CD4-positive, alpha-beta memory T cell (primary cell): ENCODE results near the gene HTR6. TPM values are rescaled to one million over a fixed set of nuclear protein-coding genes. Genes with fewer than 3 reads are reported as not detected.

Experiments
- CTCF ChIA-PET: fragments of 350-600 bp; sonication (Branson Sonifier 250); formaldehyde crosslinking; loops from one replicate; lab custom pipeline; 2021; ENCODE audit warnings: inconsistent platforms; ENCODE audit not compliant: partially characterized antibody; lab: Charles Lee
- POLR2A ChIA-PET: fragments of 350-600 bp; sonication (Branson Sonifier 250); formaldehyde crosslinking; loops from one replicate; lab custom pipeline; 2021; ENCODE audit not compliant: partially characterized antibody; lab: Charles Lee
- DNase-seq, 5 donors: peaks; one replicate each; pipeline versions ENCODE4 v3.0.0 to v3.0.0-alpha.2; 2020 to 2022; ENCODE audit warnings: mixed read lengths in 1 of 5
- H3K27ac ChIP-seq: one replicate; pipeline ENCODE4 v1.7.0; 2013; ENCODE audit warnings: low read depth, low read length
- H3K27me3 ChIP-seq: 2 replicates; pipeline ENCODE4 v1.7.0; 2013; ENCODE audit warnings: mild to moderate bottlenecking, low read length, moderate library complexity; ENCODE audit not compliant: insufficient read depth
- H3K36me3 ChIP-seq: 2 replicates; pipeline ENCODE4 v1.7.0; 2013; ENCODE audit warnings: mild to moderate bottlenecking, low read length, moderate library complexity; ENCODE audit not compliant: insufficient read depth
- H3K4me1 ChIP-seq: 2 replicates; pipeline ENCODE4 v1.7.0; 2013; ENCODE audit warnings: mild to moderate bottlenecking, low read length, moderate library complexity; ENCODE audit not compliant: insufficient read depth
- H3K4me3 ChIP-seq, 2 donors: one replicate each; pipeline ENCODE4 v1.7.0; 2013; ENCODE audit warnings: low read length in 2 of 2, mild to moderate bottlenecking in 1 of 2
- H3K9me3 ChIP-seq, 2 donors: one replicate each; pipeline ENCODE4 v1.7.0; 2013; ENCODE audit warnings: low read length in 2 of 2, control low read depth in 1 of 2; ENCODE audit not compliant: control insufficient read depth in 1 of 2
- H3K27ac Mint-ChIP-seq, 7 donors: one replicate each; pipeline ENCODE4 v1.8.0; 2020 to 2021; ENCODE audit warnings: mixed read lengths in 7 of 7, mild to moderate bottlenecking in 6 of 7, inconsistent platforms in 3 of 7, moderate library complexity in 3 of 7
- H3K27me3 Mint-ChIP-seq, 2 donors: one replicate each; pipeline ENCODE4 v1.8.0; 2020 to 2021; ENCODE audit warnings: mixed read lengths in 2 of 2
- H3K36me3 Mint-ChIP-seq, 2 donors: one replicate each; pipeline ENCODE4 v1.8.0; 2020 to 2021; ENCODE audit warnings: mixed read lengths in 2 of 2, inconsistent platforms in 1 of 2, mild to moderate bottlenecking in 1 of 2
- H3K4me1 Mint-ChIP-seq, 4 donors: one replicate each; pipeline ENCODE4 v1.8.0; 2020 to 2021; ENCODE audit warnings: mixed read lengths in 4 of 4, mild to moderate bottlenecking in 1 of 4
- H3K4me3 Mint-ChIP-seq, 8 donors: one replicate each; pipeline ENCODE4 v1.8.0; 2020 to 2021; ENCODE audit warnings: mixed read lengths in 8 of 8, mild to moderate bottlenecking in 7 of 8, moderate library complexity in 6 of 8, inconsistent platforms in 3 of 8
- H3K9me3 Mint-ChIP-seq, 8 donors: one replicate each; pipeline ENCODE4 v1.8.0; 2020 to 2021; ENCODE audit warnings: mixed read lengths in 8 of 8, mild to moderate bottlenecking in 5 of 8, inconsistent platforms in 3 of 8, moderate library complexity in 1 of 8
- intact Hi-C: fragments of 100-400 bp; cut with micrococcal nuclease; formaldehyde crosslinking; loops from one replicate; pipeline ENCODE4 v1.15.1; 2023
- polyA plus RNA-seq, 2 donors: library from polyadenylated mRNA; unstranded; fragments of 300-500 nt; fragmentation: Illumina TruSeq; gene quantifications; one replicate each; pipeline ENCODE4 v1.2.3, GENCODE V29; 2021
- total RNA-seq, 2 experiments: library from RNA; stranded (reverse); gene quantifications; one replicate each; pipeline ENCODE4 v1.2.3, GENCODE V29; 2021

HTR6 gene
- total and polyA plus RNA-seq, 4 experiments from 2014 or later: 0.33 to 1.1 (median 0.44) TPM; not detected in 1

- H3K4me1 Mint-ChIP-seq: peaks cover 21 to 61% (median 30%) of the 10 kb centered on the region in 4 donors
- Histone ChIP-seq H3K27ac (no peak overlapping the region), H3K9me3 (no peaks in the 10 kb centered on the region), H3K27me3 (no peaks in the 10 kb centered on the region), H3K4me3 (no peak overlapping the region), H3K4me1 (peaks cover 32% of the 10 kb centered on the region), H3K36me3 (no peaks in the 10 kb centered on the region)
- intact Hi-C loops: no loop called here
- POLR2A ChIA-PET: interaction anchor here (0.8 to 2.0 kb wide), 3 partner anchors 47 to 161 kb away, joined by 3 to 9 read pairs (median 3); no protein-coding TSS in a partner anchor
- H3K36me3 Mint-ChIP-seq: peaks cover 0 to 13% of the 10 kb centered on the region in 2 donors
- peak overlapping the region; percentile 72 to 96 (median 85) for H3K27ac Mint-ChIP-seq
- no peaks in the 10 kb centered on the region for H3K9me3 Mint-ChIP-seq
- peak overlapping the region; percentile 2 to 95 (median 67) for H3K4me3 Mint-ChIP-seq
- DNase-seq: peak; percentile 39 to 64 (median 42)
- peaks cover 3 to 4% of the 10 kb centered on the region in 2 donors for H3K27me3 Mint-ChIP-seq
- CTCF ChIA-PET: interaction anchor here (1.1 to 7.9 kb wide), 4 partner anchors 10 to 306 kb away, joined by 3 to 53 read pairs (median 6); no protein-coding TSS in a partner anchor
Measured at GRCh38 chr1:19647643-19648042, 17.0 kb upstream of the HTR6 start.

DNA sequence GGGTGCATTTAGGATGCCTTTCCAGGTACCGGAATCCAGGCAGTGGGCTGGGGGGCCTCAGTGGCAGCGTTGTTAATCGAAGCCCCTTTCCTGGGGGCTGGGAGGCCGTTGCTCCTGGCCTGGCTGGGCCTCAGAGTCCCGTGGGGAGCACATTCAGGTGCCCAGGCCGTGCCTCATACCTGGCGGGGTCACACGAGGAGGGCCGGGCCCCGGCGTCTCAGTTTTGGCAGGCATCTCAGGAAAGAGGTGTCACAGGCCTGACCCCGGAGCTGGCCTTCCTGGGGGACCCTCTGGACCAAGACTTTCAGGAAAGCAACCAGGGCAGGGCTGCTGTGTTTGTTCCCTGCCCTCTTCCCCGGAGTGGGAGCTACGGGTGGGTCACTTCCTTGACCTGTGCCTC is 16.4 kb upstream of the HTR6 start:
- ChIA-PET POLR2A (no interaction called here), CTCF (interaction anchor here (1.5 to 7.9 kb wide), 4 partner anchors 12 to 256 kb away, joined by 5 to 53 read pairs (median 9); no protein-coding TSS in a partner anchor)
- Histone ChIP-seq H3K36me3 (no peaks in the 10 kb centered on the region), H3K27me3 (no peaks in the 10 kb centered on the region), H3K27ac (no peak overlapping the region), H3K9me3 (no peaks in the 10 kb centered on the region), H3K4me1 (peaks cover 31% of the 10 kb centered on the region), H3K4me3 (no peak overlapping the region)
- H3K9me3 Mint-ChIP-seq: no peaks in the 10 kb centered on the region
- no peak for DNase-seq
- intact Hi-C loops: no loop called here
- H3K27me3 Mint-ChIP-seq: peaks cover 0 to 2% of the 10 kb centered on the region in 2 donors
- peak overlapping the region in 1 of 7 donors; percentile 96 for H3K27ac Mint-ChIP-seq
- H3K4me3 Mint-ChIP-seq: peak overlapping the region in 1 of 8 donors; percentile 68
- peaks cover 20 to 55% (median 26%) of the 10 kb centered on the region in 4 donors for H3K4me1 Mint-ChIP-seq
- H3K36me3 Mint-ChIP-seq: peaks cover 0 to 13% of the 10 kb centered on the region in 2 donors

DNA sequence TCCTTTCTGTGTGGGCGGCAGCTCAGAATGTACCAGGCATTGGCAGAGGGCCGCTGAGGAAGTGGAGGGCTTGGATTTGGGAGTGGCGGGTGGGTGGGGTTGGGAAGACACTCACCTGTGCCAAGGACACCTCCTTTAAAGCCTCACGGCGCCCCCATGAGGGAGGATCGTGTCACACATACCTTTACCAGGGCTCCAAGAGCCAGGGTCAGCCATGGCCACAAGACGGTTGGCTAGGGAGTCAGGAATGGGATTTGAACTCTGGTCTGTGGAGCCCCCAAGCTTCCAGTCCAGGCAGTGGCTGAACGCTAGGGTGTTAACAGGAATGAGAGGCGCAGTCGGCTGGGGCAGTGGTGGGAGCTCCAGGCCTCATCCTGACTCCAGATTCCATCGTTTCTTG is 16.0 kb upstream of the HTR6 start:
- peaks cover 0 to 9% of the 10 kb centered on the region in 2 donors for H3K36me3 Mint-ChIP-seq
- Histone ChIP-seq H3K4me1 (peaks cover 30% of the 10 kb centered on the region), H3K4me3 (no peak overlapping the region), H3K27me3 (no peaks in the 10 kb centered on the region), H3K27ac (no peak overlapping the region), H3K9me3 (no peaks in the 10 kb centered on the region), H3K36me3 (no peaks in the 10 kb centered on the region)
- peaks cover 0 to 2% of the 10 kb centered on the region in 2 donors for H3K27me3 Mint-ChIP-seq
- peak overlapping the region in 1 of 7 donors; percentile 79 for H3K27ac Mint-ChIP-seq
- H3K4me3 Mint-ChIP-seq: no peak overlapping the region
- intact Hi-C loops: no loop called here
- no peaks in the 10 kb centered on the region for H3K9me3 Mint-ChIP-seq
- POLR2A ChIA-PET: no interaction called here
- peaks cover 20 to 55% (median 26%) of the 10 kb centered on the region in 4 donors for H3K4me1 Mint-ChIP-seq
- DNase-seq: no peak
- CTCF ChIA-PET: interaction anchor here (1.2 to 7.9 kb wide), 5 partner anchors 12 to 256 kb away, joined by 3 to 53 read pairs (median 8); no protein-coding TSS in a partner anchor

DNA sequence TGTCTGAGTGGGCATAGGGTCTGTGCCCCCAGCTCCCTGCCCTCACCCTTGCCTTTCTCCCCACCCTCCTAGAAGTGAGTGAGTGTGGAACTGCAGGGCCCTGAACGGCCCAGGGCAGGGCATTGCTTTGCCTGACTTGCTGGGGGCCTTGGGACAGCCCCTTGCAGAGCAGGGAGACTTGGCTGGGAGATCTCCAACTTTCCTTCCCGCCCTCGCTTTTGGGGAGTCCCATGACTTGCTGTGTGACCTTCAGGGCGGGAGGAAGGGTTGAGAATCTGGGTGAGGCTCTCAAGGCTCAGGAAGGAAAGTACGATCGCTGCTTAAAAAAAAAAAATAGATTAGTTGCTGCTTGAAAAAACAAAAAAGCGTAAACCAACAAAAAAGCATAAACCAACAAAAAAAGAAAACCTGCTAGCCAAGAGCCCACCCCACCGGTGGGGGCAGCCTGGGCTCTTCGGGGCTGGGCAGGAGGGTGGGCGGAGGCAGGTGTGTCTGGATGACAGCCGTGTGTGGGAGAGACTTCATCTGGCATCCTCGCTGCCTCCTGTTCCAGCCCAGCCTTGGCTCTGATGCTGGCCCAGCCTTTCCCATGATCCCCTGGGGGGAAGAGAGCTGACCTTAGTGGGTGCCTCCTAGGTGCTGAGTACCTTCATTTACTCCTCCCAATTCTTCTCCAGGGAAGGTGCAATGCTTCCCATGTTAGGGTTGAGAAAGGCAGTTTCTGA is 14.1 kb upstream of the HTR6 start:
- ChIA-PET POLR2A (interaction anchor here (0.6 to 1.9 kb wide), 7 partner anchors 15 to 260 kb away, joined by 3 to 14 read pairs (median 3); a partner anchor contains a TSS), CTCF (interaction anchor here (0.7 to 7.9 kb wide), 32 partner anchors 10 to 528 kb away, joined by 3 to 53 read pairs (median 4); a partner anchor contains a TSS)

GRCh38 chr1:19651141-19651737 is 13.4 kb upstream of the HTR6 start:
- Mint-ChIP-seq H3K36me3 (peaks cover 0 to 12% of the 10 kb centered on the region in 2 donors), H3K27ac (peak overlapping the region in 3 of 7 donors; percentile 23 to 78 (median 57)), H3K9me3 (no peaks in the 10 kb centered on the region), H3K27me3 (no peaks in the 10 kb centered on the region), H3K4me3 (no peak overlapping the region), H3K4me1 (peaks cover 15 to 45% (median 24%) of the 10 kb centered on the region in 4 donors)
- intact Hi-C loops: loop anchor here (5.0 kb wide), 1 partner anchor 214 kb away; no protein-coding TSS in a partner anchor
- ChIA-PET POLR2A (interaction anchor here (0.6 to 1.9 kb wide), 8 partner anchors 15 to 260 kb away, joined by 3 to 14 read pairs (median 4); a partner anchor contains a TSS), CTCF (interaction anchor here (0.7 to 7.9 kb wide), 33 partner anchors 9 to 528 kb away, joined by 3 to 53 read pairs (median 4); a partner anchor contains a TSS)
- no peak overlapping the region for H3K4me3 ChIP-seq
- H3K9me3 ChIP-seq: no peaks in the 10 kb centered on the region
- H3K27ac ChIP-seq: no peak overlapping the region
- peaks cover 18% of the 10 kb centered on the region for H3K4me1 ChIP-seq
- H3K27me3 ChIP-seq: no peaks in the 10 kb centered on the region
- no peaks in the 10 kb centered on the region for H3K36me3 ChIP-seq
- peak; percentile 35 to 48 (median 47) for DNase-seq

More for the DNA sequence above, 14.1 kb upstream of the HTR6 start:
- peaks cover 21% of the 10 kb centered on the region for H3K4me1 ChIP-seq
- H3K4me3 ChIP-seq: no peak overlapping the region
- Mint-ChIP-seq H3K4me3 (no peak overlapping the region), H3K4me1 (peaks cover 19 to 52% (median 28%) of the 10 kb centered on the region in 4 donors), H3K9me3 (no peaks in the 10 kb centered on the region), H3K36me3 (peaks cover 0 to 9% of the 10 kb centered on the region in 2 donors), H3K27ac (peak overlapping the region in 2 of 7 donors; percentile 60 to 79), H3K27me3 (no peaks in the 10 kb centered on the region)
- no peaks in the 10 kb centered on the region for H3K36me3 ChIP-seq
- no peaks in the 10 kb centered on the region for H3K9me3 ChIP-seq
- intact Hi-C loops: loop anchor here (5.0 kb wide), 1 partner anchor 213 kb away; no protein-coding TSS in a partner anchor
- no peak for DNase-seq
- H3K27ac ChIP-seq: no peak overlapping the region
- no peaks in the 10 kb centered on the region for H3K27me3 ChIP-seq

DNA sequence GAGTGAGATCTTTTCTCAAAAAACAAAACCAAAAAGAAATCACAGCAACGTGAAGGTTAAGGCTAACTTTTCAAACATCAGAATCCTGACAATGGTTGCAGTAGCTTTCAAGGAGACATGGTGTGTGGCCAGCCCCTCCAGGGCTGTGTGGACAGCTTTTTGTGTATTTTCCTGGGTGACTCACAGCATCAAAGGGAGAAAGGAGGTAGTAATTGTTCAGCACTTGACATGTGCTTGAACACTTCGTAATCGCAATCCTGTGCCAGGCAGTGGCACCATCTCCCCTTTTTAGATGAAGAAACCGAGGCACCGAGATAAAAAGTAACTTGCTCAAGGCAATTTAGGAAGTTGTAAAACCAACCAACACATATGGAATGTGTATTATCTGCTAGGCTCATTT is 10.3 kb upstream of the HTR6 start:
- DNase-seq: no peak
- Histone ChIP-seq H3K4me1 (peaks cover 11% of the 10 kb centered on the region), H3K27me3 (no peaks in the 10 kb centered on the region), H3K36me3 (no peaks in the 10 kb centered on the region), H3K27ac (no peak overlapping the region), H3K4me3 (no peak overlapping the region), H3K9me3 (no peaks in the 10 kb centered on the region)
- H3K27ac Mint-ChIP-seq: no peak overlapping the region
- H3K27me3 Mint-ChIP-seq: no peaks in the 10 kb centered on the region
- no peaks in the 10 kb centered on the region for H3K9me3 Mint-ChIP-seq
- ChIA-PET POLR2A (no interaction called here), CTCF (interaction anchor here (0.6 to 7.9 kb wide), 20 partner anchors 8 to 446 kb away, joined by 3 to 53 read pairs (median 4); no protein-coding TSS in a partner anchor)
- H3K4me1 Mint-ChIP-seq: peaks cover 6 to 32% (median 7%) of the 10 kb centered on the region in 4 donors
- intact Hi-C loops: loop anchor here (5.0 kb wide), 1 partner anchor 217 kb away; no protein-coding TSS in a partner anchor
- H3K4me3 Mint-ChIP-seq: no peak overlapping the region
- peaks cover 0 to 12% of the 10 kb centered on the region in 2 donors for H3K36me3 Mint-ChIP-seq
